K562 (cell line): Measurements from ENCODE around the gene FOXA3. TPM values are rescaled to one million over a fixed set of nuclear protein-coding genes. Genes with fewer than 3 reads are reported as not detected.

Experiments
- CREM ChIP-seq: IDR thresholded peaks from 2 replicates; pipeline ENCODE4 v1.6.1; 2014; ENCODE audit warnings: antibody characterized with exemption, low read depth
- ELK3 ChIP-seq: fragments of 450-650 bp; formaldehyde crosslinking; IDR thresholded peaks from 2 replicates; pipeline ENCODE4 v1.4.0; 2020; ENCODE audit warnings: mild to moderate bottlenecking
- FOXK2 ChIP-seq, 2 experiments: fragments of 450-650 bp; IDR thresholded peaks in 1 of 2; conservative IDR thresholded peaks in 1 of 2; 2 replicates each; pipeline ENCODE4 v1.6.1; 2016; ENCODE audit warnings: low read depth in 2 of 2, mild to moderate bottlenecking in 1 of 2
- OTX1 ChIP-seq: fragments of 450-650 bp; formaldehyde crosslinking; IDR thresholded peaks from 2 replicates; pipeline ENCODE4 v1.4.0; 2022; ENCODE audit warnings: mild to moderate bottlenecking
- PRMT5 ChIP-seq: sonication (generic); formaldehyde crosslinking; IDR thresholded peaks from 2 replicates; pipeline ENCODE4 v1.5.0; 2020; ENCODE audit warnings: missing genetic modification reagents
- RREB1 ChIP-seq: fragments of 250-450 bp; sonication (Bioruptor Pico); IDR thresholded peaks from 2 replicates; pipeline ENCODE4 v1.4.0; 2020
- SMARCB1 ChIP-seq: IDR thresholded peaks from 2 replicates; pipeline ENCODE4 v1.6.1; 2011; ENCODE audit warnings: improper control_type of control experiment, low read depth; ENCODE audit not compliant: insufficient read length
- TFAP4 ChIP-seq: sonication (generic); formaldehyde crosslinking; IDR thresholded peaks from 2 replicates; pipeline ENCODE4 v1.8.0; 2022; ENCODE audit warnings: missing genetic modification reagents, mild to moderate bottlenecking, moderate library complexity, borderline replicate concordance
- XRCC5 ChIP-seq: fragments of 200-400 bp; formaldehyde crosslinking; IDR thresholded peaks from 2 replicates; pipeline ENCODE4 v1.6.1; 2017; ENCODE audit warnings: low read depth, mild to moderate bottlenecking, low read length
- YBX1 ChIP-seq: fragments of 450-650 bp; IDR thresholded peaks from 2 replicates; pipeline ENCODE4 v1.7.1; 2016; ENCODE audit warnings: mild to moderate bottlenecking
- ZFP36 ChIP-seq: fragments of 150-350 bp; IDR thresholded peaks from 2 replicates; pipeline ENCODE4 v1.6.1; 2018; ENCODE audit warnings: low read length, low read depth; ENCODE audit not compliant: partially characterized antibody
- ZNF592 ChIP-seq: fragments of 450-650 bp; IDR thresholded peaks from 2 replicates; pipeline ENCODE4 v1.6.1; 2017; ENCODE audit warnings: antibody characterized with exemption, mild to moderate bottlenecking
- ZNF699 ChIP-seq: fragments of 250-450 bp; sonication (Bioruptor Pico); IDR thresholded peaks from 2 replicates; pipeline ENCODE4 v1.8.0; 2021; ENCODE audit warnings: mild to moderate bottlenecking, moderate library complexity; ENCODE audit not compliant: insufficient replicate concordance
- ZSCAN29 ChIP-seq: fragments of 450-650 bp; IDR thresholded peaks from 2 replicates; pipeline ENCODE4 v1.6.1; 2017
- ZSCAN32 ChIP-seq: fragments of 450-650 bp; formaldehyde crosslinking; IDR thresholded peaks from 2 replicates; pipeline ENCODE4 v1.4.0; 2020; ENCODE audit warnings: mild to moderate bottlenecking, moderate library complexity
- polyA plus RNA-seq, 8 experiments: library from polyadenylated mRNA; depleted of rRNA in 4 of 8; stranded (reverse) in 5 of 8; unstranded in 3 of 8; fragments of >200 nt; fragmentation: Nextera tagmentation in 2 of 8; fragmentation: Illumina TruSeq in 1 of 8; extraction: Ambion mirVana in 2 of 8; extraction: Trizol in 1 of 8; gene quantifications; 2 replicates each; pipeline versions ENCODE4 v1.2.1 to v1.2.3, GENCODE V29; 2011 to 2014; ENCODE audit warnings: inconsistent platforms in 1 of 8, missing spikeins in 1 of 8
- total RNA-seq, 7 experiments: library from RNA; depleted of rRNA in 6 of 7; stranded (reverse); fragments of >200 nt in 6 of 7; fragmentation: Illumina TruSeq in 2 of 7; extraction: Trizol in 2 of 7; gene quantifications; 2 replicates each; pipeline versions ENCODE4 v1.2.1 to v1.2.3, GENCODE V29; 2011 to 2021; ENCODE audit warnings: low replicate concordance in 1 of 7

FOXA3 gene
- total and polyA plus RNA-seq, 9 of the 15 experiments (the other 6 are each of a cell fraction or from before 2014, with no cell fraction given), result 1.3 to 15.5 (median 4.7) TPM

GRCh38 chr19:45876411-45877197 lies 12.5 kb downstream of the FOXA3 start (continued):
- TF ChIP-seq ZNF592, result peak; percentile 73; the same call in 1 of the 2 replicates
- peak; percentile 61; the same call in 1 of the 2 replicates for TF ChIP-seq TFAP4 (CRISPR knock-in tag)
- TF ChIP-seq XRCC5, result no peak
- no peak for TF ChIP-seq SMARCB1
- TF ChIP-seq YBX1, result no peak
- TF ChIP-seq ZSCAN32 (CRISPR knock-in tag), result no peak
- no peak for TF ChIP-seq ZSCAN29
- no peak for TF ChIP-seq ZFP36
- no peak for TF ChIP-seq PRMT5 (CRISPR knock-in tag)
- TF ChIP-seq RREB1, result no peak
- TF ChIP-seq FOXK2 (conservative IDR thresholded peaks at IDR 0.05 in 1 of 2, IDR thresholded peaks at IDR 0.05 in 1 of 2; ENCODE audit: low read depth in 2 of 2), result peak; percentile 22 to 34; a peak in 2 of 4 replicates
- TF ChIP-seq ELK3 (CRISPR knock-in tag), result no peak
- TF ChIP-seq OTX1 (CRISPR knock-in tag), result peak; percentile 83; the same call in 1 of the 2 replicates
- TF ChIP-seq CREM, result peak; percentile 52
- TF ChIP-seq ZNF699 (CRISPR knock-in tag), result no peak
